ENCODE data around the gene C2orf68. TPM values are rescaled to one million over a fixed set of nuclear protein-coding genes. Genes with fewer than 3 reads are reported as not detected.

The C2orf68 gene
- total RNA-seq, 6 experiments from 2014 or later: 7.6 to 22.7 (median 14.8) TPM

GRCh38 chr2:85652056-85652455 is 40.2 kb upstream of the C2orf68 start:
- Histone ChIP-seq H3K27me3 (no peaks in the 10 kb centered on the region), H3K36me3 (peaks cover 0 to 44% (median 20%) of the 10 kb centered on the region in 4 donors), H3K4me1 (peaks cover 0 to 4% (median 0%) of the 10 kb centered on the region in 4 donors), H3K9me3 (no peaks in the 10 kb centered on the region), H3K27ac (no peak overlapping the region), H3K4me3 (no peak overlapping the region)
- ATAC-seq (no peak), DNase-seq (no peak)
- 92% methylated on average over 2 of the region's 2 CpGs for WGBS (ENCODE audit: insufficient coverage, low coverage, low lambda C conversion rate, missing lambda C conversion rate)
- no peak for TF ChIP-seq CTCF (IDR thresholded peaks at IDR 0.05)
- TF ChIP-seq POLR2A (IDR thresholded peaks at IDR 0.05): no peak
- intact Hi-C loops (cut with DNase I): no loop called here

GRCh38 chr2:85651097-85651496 is 39.2 kb upstream of the C2orf68 start:
- H3K4me3 ChIP-seq: no peak overlapping the region
- ATAC-seq (peak in 1 of 4 donors; percentile 13), DNase-seq (no peak)
- H3K4me1 ChIP-seq: peaks cover 0 to 4% (median 0%) of the 10 kb centered on the region in 4 donors
- H3K36me3 ChIP-seq: peaks cover 0 to 53% (median 24%) of the 10 kb centered on the region in 4 donors
- intact Hi-C loops (cut with DNase I): no loop called here
- H3K9me3 ChIP-seq: no peaks in the 10 kb centered on the region
- TF ChIP-seq CTCF (IDR thresholded peaks at IDR 0.05) (no peak), POLR2A (IDR thresholded peaks at IDR 0.05) (no peak)
- no peak overlapping the region for H3K27ac ChIP-seq
- H3K27me3 ChIP-seq: no peaks in the 10 kb centered on the region
- 20% methylated on average over 3 of the region's 3 CpGs for WGBS (ENCODE audit: insufficient coverage, low coverage, low lambda C conversion rate, missing lambda C conversion rate)

GRCh38 chr2:85650456-85650855 is 38.6 kb upstream of the C2orf68 start:
- WGBS (ENCODE audit: insufficient coverage, low coverage, low lambda C conversion rate, missing lambda C conversion rate): 96% methylated on average over 4 of the region's 4 CpGs
- DNase-seq (no peak), ATAC-seq (no peak)
- no peak overlapping the region for H3K4me3 ChIP-seq
- no peaks in the 10 kb centered on the region for H3K9me3 ChIP-seq
- peaks cover 0 to 60% (median 29%) of the 10 kb centered on the region in 4 donors for H3K36me3 ChIP-seq
- H3K27ac ChIP-seq: no peak overlapping the region
- H3K27me3 ChIP-seq: no peaks in the 10 kb centered on the region
- H3K4me1 ChIP-seq: peaks cover 0 to 4% (median 0%) of the 10 kb centered on the region in 4 donors
- TF ChIP-seq POLR2A (IDR thresholded peaks at IDR 0.05): no peak
- no peak for TF ChIP-seq CTCF (IDR thresholded peaks at IDR 0.05)
- intact Hi-C loops (cut with DNase I): no loop called here

GRCh38 chr2:85649201-85650190 is 37.6 kb upstream of the C2orf68 start:
- DNase-seq (no peak), ATAC-seq (no peak)
- Histone ChIP-seq H3K36me3 (peaks cover 0 to 69% (median 35%) of the 10 kb centered on the region in 4 donors), H3K27me3 (no peaks in the 10 kb centered on the region), H3K27ac (no peak overlapping the region), H3K9me3 (no peaks in the 10 kb centered on the region), H3K4me1 (peaks cover 0 to 4% (median 0%) of the 10 kb centered on the region in 4 donors), H3K4me3 (no peak overlapping the region)
- TF ChIP-seq CTCF (IDR thresholded peaks at IDR 0.05) (no peak), POLR2A (IDR thresholded peaks at IDR 0.05) (no peak)
- WGBS (ENCODE audit: insufficient coverage, low coverage, low lambda C conversion rate, missing lambda C conversion rate): 81% methylated on average over 8 of the region's 9 CpGs
- intact Hi-C loops (cut with DNase I): no loop called here

All from right lobe of liver (tissue), 6 donors.